Inflammatory macrophage treated with lipopolysaccharide for 4 hours (primary cell): ENCODE measurements around the gene BTBD1.

Experiments used
- DNase-seq: peaks from one replicate; pipeline ENCODE4 v3.0.0-alpha.2; 2020

Gene BTBD1

GRCh38 chr15:82985688-82986441 is 81.2 kb downstream of the BTBD1 start, which contains the start of gene RAMAC:
Gene RAMAC, plus strand, starts transcription at chr15:82986210. Its CDS starts 2,809 bp downstream, at chr15:82989019.
- DNase-seq, result peak; percentile 96

- no peak for DNase-seq
Observed at GRCh38 chr15:82980981-82981380, 86.1 kb downstream of the BTBD1 start.

- no peak for DNase-seq
Observed at GRCh38 chr15:82979726-82980125, 87.3 kb downstream of the BTBD1 start.

GRCh38 chr15:82978438-82978837 is 88.6 kb downstream of the BTBD1 start:
- DNase-seq, result no peak

- no peak for DNase-seq
Observed at GRCh38 chr15:82977076-82977475, 90.0 kb downstream of the BTBD1 start.

- no peak for DNase-seq
Observed at GRCh38 chr15:82972990-82973389, 94.1 kb downstream of the BTBD1 start.

GRCh38 chr15:82971218-82971984 is 95.7 kb downstream of the BTBD1 start:
- no peak for DNase-seq

- no peak for DNase-seq
Observed at GRCh38 chr15:82970696-82971095, 96.4 kb downstream of the BTBD1 start.

- DNase-seq, result no peak
Observed at GRCh38 chr15:82970078-82970686, 96.9 kb downstream of the BTBD1 start.

- DNase-seq, result no peak
Observed at GRCh38 chr15:82969353-82969752, 97.7 kb downstream of the BTBD1 start.

GRCh38 chr15:82968066-82968465 is 99.0 kb downstream of the BTBD1 start:
- peak; percentile 40 for DNase-seq

GRCh38 chr15:82966671-82967071 is 100.4 kb downstream of the BTBD1 start:
- no peak for DNase-seq
